GM12864 (cell line): ENCODE measurements around the gene SLC27A2.
"Not testable (repeated sequence)": the region's sequence is repeated elsewhere in the genome, so short reads cannot be mapped to it uniquely, and the experiment has no call there.

Experiments
- DNase-seq: peaks from one replicate; pipeline ENCODE4 v3.0.0-alpha.2; 2011; ENCODE audit warnings: low read depth
- H3K4me3 ChIP-seq: 2 replicates; pipeline ENCODE4 v1.5.1; 2011; ENCODE audit warnings: mild to moderate bottlenecking, low read depth, low read length, control low read depth
- CTCF ChIP-seq: IDR thresholded peaks from 2 replicates; pipeline ENCODE4 v1.5.1; 2011; ENCODE audit warnings: low read depth, mild to moderate bottlenecking, moderate library complexity, low read length, control low read depth, inconsistent platforms; ENCODE audit errors: missing control alignments

Gene SLC27A2

DNA sequence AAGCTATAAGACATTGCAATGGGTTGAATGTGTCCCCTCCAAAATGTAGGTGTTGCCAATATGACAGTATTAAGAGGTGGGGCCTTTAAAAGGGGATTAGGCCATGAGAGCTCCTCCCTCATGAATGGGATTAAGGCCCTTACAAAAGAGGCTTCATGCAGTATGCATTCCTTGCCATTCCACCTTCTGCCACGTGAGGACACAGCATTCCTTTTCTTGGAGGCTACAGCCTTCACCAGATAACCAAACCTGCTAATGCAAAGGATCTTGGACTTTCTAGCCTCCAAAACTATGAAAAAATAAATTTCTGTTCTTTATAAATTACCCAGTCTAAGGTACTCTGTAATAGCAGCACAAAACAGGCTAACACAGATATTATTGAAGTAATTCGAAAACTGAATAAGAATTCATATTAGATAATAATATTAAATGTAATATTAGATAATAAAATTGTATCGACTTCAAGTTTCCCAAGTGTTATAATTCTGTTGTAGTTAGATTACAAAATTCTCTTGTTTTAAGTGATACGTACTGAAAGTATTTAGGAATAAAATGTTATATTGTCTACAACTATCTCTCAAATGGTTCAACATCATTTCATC, 33.5 kb upstream of the SLC27A2 start:
- no peak for DNase-seq
- TF ChIP-seq CTCF, result peak; percentile 35
- no peak overlapping the region for H3K4me3 ChIP-seq

- TF ChIP-seq CTCF, result no peak
- DNase-seq, result no peak
- H3K4me3 ChIP-seq, result no peak overlapping the region
Observed at GRCh38 chr15:50149090-50149489, 32.9 kb upstream of the SLC27A2 start.

DNA sequence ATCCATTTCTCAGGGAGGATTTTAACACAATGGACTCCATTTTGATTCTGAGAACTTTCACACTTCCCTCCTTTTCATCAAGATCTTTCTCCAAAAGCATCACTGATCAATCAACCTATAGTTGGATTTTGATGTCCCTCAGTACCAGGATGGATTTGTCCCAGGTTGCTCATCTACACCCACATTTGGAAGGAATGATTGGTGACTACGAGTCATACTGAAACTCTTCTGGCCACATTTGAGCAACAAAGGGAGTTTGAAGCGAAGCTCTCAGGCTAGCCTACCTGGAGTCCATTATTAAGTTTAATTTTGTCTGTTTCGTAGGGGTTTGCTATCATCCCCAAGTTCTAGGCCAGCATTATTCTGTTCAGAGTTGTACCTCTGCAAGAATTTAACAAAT, 31.6 kb upstream of the SLC27A2 start:
- DNase-seq, result no peak
- TF ChIP-seq CTCF, result no peak
- H3K4me3 ChIP-seq, result no peak overlapping the region

DNA sequence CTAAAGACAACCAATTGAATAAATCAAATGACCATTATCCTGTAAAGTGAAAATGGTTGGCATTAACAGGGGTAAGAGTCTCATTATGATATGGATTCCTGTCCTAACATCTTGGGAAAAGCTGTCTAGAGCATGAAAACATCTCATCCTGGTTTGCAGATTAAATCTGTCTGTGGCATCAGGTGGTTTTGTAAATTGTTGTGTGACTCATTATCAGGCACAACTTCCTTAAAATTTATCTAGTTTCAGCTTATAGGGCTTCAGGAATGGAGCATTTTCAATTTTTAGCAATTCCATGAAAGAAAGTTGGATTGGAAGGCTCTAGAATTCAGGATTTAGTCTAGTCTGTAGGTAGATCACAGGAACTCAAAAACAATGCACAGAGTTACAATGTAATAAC, 31.1 kb upstream of the SLC27A2 start:
- no peak for TF ChIP-seq CTCF
- no peak for DNase-seq
- H3K4me3 ChIP-seq, result no peak overlapping the region

DNA sequence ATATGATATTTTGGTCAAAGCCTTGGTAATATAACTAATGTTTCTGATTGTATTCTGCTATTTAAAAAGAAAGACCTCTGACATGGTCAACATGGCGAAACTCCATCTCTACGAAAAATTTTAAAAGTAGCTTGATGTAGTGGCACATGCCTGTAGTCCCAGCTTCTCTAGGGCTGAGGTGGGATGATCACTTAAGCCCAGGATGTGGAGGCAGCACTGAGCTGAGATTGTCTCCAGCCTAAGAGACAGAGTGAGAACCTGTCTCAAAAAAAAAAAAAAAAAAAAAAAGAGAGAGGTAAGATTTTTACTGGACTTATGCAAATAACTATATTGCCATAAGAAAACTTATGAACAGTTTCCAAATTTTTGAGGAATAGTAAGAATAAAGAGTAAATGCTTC, 30.5 kb upstream of the SLC27A2 start:
- no peak for TF ChIP-seq CTCF
- DNase-seq, result no peak
- no peak overlapping the region for H3K4me3 ChIP-seq

- not testable (repeated sequence) for DNase-seq, H3K4me3 ChIP-seq
Observed at GRCh38 chr15:50158236-50158635, 23.8 kb upstream of the SLC27A2 start.

- H3K4me3 ChIP-seq, result no peak overlapping the region
- TF ChIP-seq CTCF, result no peak
- DNase-seq, result no peak
Observed at GRCh38 chr15:50162969-50163718, 18.9 kb upstream of the SLC27A2 start.
